PC-3 (cell line): Measurements from ENCODE around the gene UTRN. TPM values are rescaled to one million over a fixed set of nuclear protein-coding genes. Genes with fewer than 3 reads are reported as not detected.
A peak's percentile ranks its signal among the peaks of the same experiment; 100 is the strongest.

ENCODE experiments used
- ATAC-seq: fragments of 200-7000 bp; cut with Tn5 transposase; 2 replicates; pipeline ENCODE4 v1.9.1; 2020; ENCODE audit warnings: mild to moderate bottlenecking, moderate library complexity
- BruUV-seq: library from RNA; stranded (reverse); fragments of 400-500 nt; replicated peaks from 2 replicates; lab custom pipeline; 2021; lab: Mats Ljungman, UMichigan
- CTCF ChIA-PET: fragments of 300-600 bp; sonication (Branson Sonifier 250); formaldehyde crosslinking; loops from one replicate; lab custom pipeline; 2022; ENCODE audit warnings: antibody characterized with exemption; lab: Charles Lee
- POLR2A ChIA-PET: fragments of 300-600 bp; sonication (Branson Sonifier 250); formaldehyde crosslinking; loops from one replicate; lab custom pipeline; 2022; ENCODE audit warnings: antibody characterized with exemption; ENCODE audit not compliant: unreplicated experiment; lab: Charles Lee
- DNase-seq: peaks from one replicate; pipeline ENCODE4 v3.0.0-alpha.2; 2015
- H2AFZ ChIP-seq: fragments of 300-600 bp; sonication (generic); 2 replicates; pipeline ENCODE4 v1.6.0; 2016; ENCODE audit warnings: antibody characterized with exemption, low read length
- H3F3A ChIP-seq: fragments of 300-600 bp; sonication (generic); one replicate; pipeline ENCODE4 v1.6.0; 2017; ENCODE audit warnings: antibody characterized with exemption, low read length, control low read depth, mild to moderate bottlenecking; ENCODE audit not compliant: unreplicated experiment
- H3K27ac ChIP-seq: fragments of 300-600 bp; sonication (generic); 2 replicates; pipeline ENCODE4 v1.5.1; 2016; ENCODE audit warnings: mild to moderate bottlenecking, low read length
- H3K27me3 ChIP-seq: fragments of 300-600 bp; sonication (generic); 2 replicates; pipeline ENCODE4 v1.6.1; 2016; ENCODE audit warnings: low read length, mixed read lengths
- H3K36me3 ChIP-seq: fragments of 300-600 bp; sonication (generic); 2 replicates; pipeline ENCODE4 v1.6.1; 2016; ENCODE audit warnings: low read depth, mixed run types, low read length, mixed read lengths
- H3K4me1 ChIP-seq: fragments of 300-600 bp; sonication (generic); 2 replicates; pipeline ENCODE4 v1.5.1; 2016; ENCODE audit warnings: low read length; ENCODE audit not compliant: insufficient read depth
- H3K4me2 ChIP-seq: fragments of 300-600 bp; sonication (generic); 2 replicates; pipeline ENCODE4 v1.6.0; 2016; ENCODE audit warnings: low read length
- H3K4me3 ChIP-seq: fragments of 300-600 bp; sonication (generic); 2 replicates; pipeline ENCODE4 v1.5.1; 2016; ENCODE audit warnings: mild to moderate bottlenecking, low read length, mixed read lengths
- H3K79me2 ChIP-seq: fragments of 300-600 bp; sonication (generic); 2 replicates; pipeline ENCODE4 v1.6.1; 2017; ENCODE audit warnings: low read length, mixed read lengths
- H3K9ac ChIP-seq: fragments of 300-600 bp; sonication (generic); 2 replicates; pipeline ENCODE4 v1.6.0; 2016; ENCODE audit warnings: mild to moderate bottlenecking, low read length
- H3K9me2 ChIP-seq: fragments of 300-600 bp; sonication (generic); replicated peaks from 2 replicates; pipeline ENCODE4 v1.6.1; 2016; ENCODE audit warnings: mixed run types, low read length, mixed read lengths
- H3K9me3 ChIP-seq: fragments of 300-600 bp; sonication (generic); 2 replicates; pipeline ENCODE4 v1.6.1; 2016; ENCODE audit warnings: low read length, mixed read lengths
- H4K20me1 ChIP-seq: fragments of 300-600 bp; sonication (generic); 2 replicates; pipeline ENCODE4 v1.6.1; 2016; ENCODE audit warnings: low read length, mixed read lengths
- CTCF ChIP-seq: fragments of 300-600 bp; sonication (generic); conservative IDR thresholded peaks from 2 replicates; pipeline ENCODE4 v1.5.1; 2017; ENCODE audit warnings: antibody characterized with exemption, low read depth, mild to moderate bottlenecking, low read length
- EZH2 ChIP-seq: fragments of 300-600 bp; sonication (generic); IDR thresholded peaks from one replicate; pipeline ENCODE4 v1.6.1; 2017; ENCODE audit warnings: antibody characterized with exemption, mild to moderate bottlenecking, low read length; ENCODE audit not compliant: unreplicated experiment
- EZH2phosphoT487 ChIP-seq: fragments of 300-600 bp; sonication (generic); IDR thresholded peaks from 2 replicates; pipeline ENCODE4 v1.6.1; 2018; ENCODE audit warnings: mild to moderate bottlenecking, antibody characterized with exemption, low read length, borderline replicate concordance
- intact Hi-C: fragments of 100-400 bp; cut with micrococcal nuclease; formaldehyde crosslinking; loops from 2 replicates; pipeline ENCODE4 v1.9.0; 2023
- total RNA-seq: library from RNA; depleted of rRNA; stranded (reverse); fragments of >200 nt; gene quantifications from 2 replicates; pipeline ENCODE4 v1.2.3, GENCODE V29; 2014

Gene UTRN
- total RNA-seq, 1 experiment from 2014 or later: 58.3 TPM

- DNase-seq (peak; percentile 28), ATAC-seq (peak; percentile 66)
- no peak overlapping the region for H3K4me3 ChIP-seq
- H3K9me3 ChIP-seq: no peaks in the 10 kb centered on the region
- POLR2A ChIA-PET: no interaction called here
- H3K9me2 ChIP-seq: no peaks in the 10 kb centered on the region
- BruUV-seq: no TSS peak
- no peaks in the 10 kb centered on the region for H3F3A ChIP-seq
- peaks cover 29% of the 10 kb centered on the region for H3K79me2 ChIP-seq
- intact Hi-C loops: no loop called here
- TF ChIP-seq EZH2phosphoT487 (no peak), EZH2 (no peak), CTCF (no peak)
- H3K36me3 ChIP-seq: no peaks in the 10 kb centered on the region; the same call in 1 of the 2 replicates
- CTCF ChIA-PET: no interaction called here
- H3K27ac ChIP-seq: no peak overlapping the region
- H3K4me1 ChIP-seq: peaks cover 9% of the 10 kb centered on the region
- H3K27me3 ChIP-seq: no peaks in the 10 kb centered on the region
- no peak overlapping the region for H3K9ac ChIP-seq
- peak overlapping the region; percentile 28; the same call in 1 of the 2 replicates for H3K4me2 ChIP-seq
- H2AFZ ChIP-seq: no peak overlapping the region
- no peaks in the 10 kb centered on the region for H4K20me1 ChIP-seq
Observed at GRCh38 chr6:144305985-144306384, 20.9 kb downstream of the UTRN start.

- H3F3A ChIP-seq: no peaks in the 10 kb centered on the region
- H3K9me3 ChIP-seq: no peaks in the 10 kb centered on the region
- no peak for TF ChIP-seq CTCF
- no peak for TF ChIP-seq EZH2phosphoT487
- TF ChIP-seq EZH2: no peak
- no peaks in the 10 kb centered on the region for H3K27me3 ChIP-seq
- H3K79me2 ChIP-seq: peaks cover 32% of the 10 kb centered on the region
- no peak overlapping the region for H2AFZ ChIP-seq
- intact Hi-C loops: no loop called here
- no peak overlapping the region for H3K27ac ChIP-seq
- no peaks in the 10 kb centered on the region for H3K9me2 ChIP-seq
- no peak overlapping the region for H3K4me3 ChIP-seq
- DNase-seq (no peak), ATAC-seq (no peak)
- no peak overlapping the region for H3K9ac ChIP-seq
- no peaks in the 10 kb centered on the region; the same call in 1 of the 2 replicates for H3K36me3 ChIP-seq
- POLR2A ChIA-PET: no interaction called here
- H3K4me2 ChIP-seq: no peak overlapping the region
- H4K20me1 ChIP-seq: no peaks in the 10 kb centered on the region
- CTCF ChIA-PET: no interaction called here
- peaks cover 9% of the 10 kb centered on the region for H3K4me1 ChIP-seq
- BruUV-seq: no TSS peak
Observed at GRCh38 chr6:144307880-144308279, 22.7 kb downstream of the UTRN start.

GRCh38 chr6:144310765-144311164 lies 25.6 kb downstream of the UTRN start:
- TF ChIP-seq CTCF: no peak
- no peak for TF ChIP-seq EZH2
- no peak for TF ChIP-seq EZH2phosphoT487
- ChIA-PET POLR2A (no interaction called here), CTCF (no interaction called here)
- Histone ChIP-seq H3K9me3 (no peaks in the 10 kb centered on the region), H3K4me3 (no peak overlapping the region), H3K9ac (no peak overlapping the region), H3K27ac (no peak overlapping the region), H3K79me2 (peaks cover 21% of the 10 kb centered on the region; the same call in 1 of the 2 replicates), H3K4me1 (peaks cover 6% of the 10 kb centered on the region), H4K20me1 (no peaks in the 10 kb centered on the region), H3K4me2 (no peak overlapping the region), H3K27me3 (no peaks in the 10 kb centered on the region), H3K36me3 (no peaks in the 10 kb centered on the region; the same call in 1 of the 2 replicates), H3K9me2 (no peaks in the 10 kb centered on the region), H3F3A (no peaks in the 10 kb centered on the region), H2AFZ (no peak overlapping the region)
- no TSS peak for BruUV-seq
- ATAC-seq (no peak), DNase-seq (no peak)
- intact Hi-C loops: no loop called here
